Astrocyte of the spinal cord (primary cell): ENCODE data around the gene GOT1.

Source experiments
- DNase-seq: peaks from one replicate; pipeline ENCODE4 v3.0.0; 2011; ENCODE audit warnings: low read depth, low spot score
- H3K4me3 ChIP-seq: 2 replicates; pipeline ENCODE4 v1.5.1; 2011; ENCODE audit warnings: low read depth, mild to moderate bottlenecking, low read length, moderate library complexity
- CTCF ChIP-seq: IDR thresholded peaks from 2 replicates; pipeline ENCODE4 v1.5.1; 2012; ENCODE audit warnings: low read depth, mild to moderate bottlenecking, low read length, inconsistent platforms
- in situ Hi-C: cut with HindIII; loops from 2 replicates; pipeline ENCODE4 v1.10.0; 2017; ENCODE audit warnings: low sequenced_read_pairs

Gene GOT1

GRCh38 chr10:99450624-99451498, 20.4 kb upstream of the GOT1 start:
- no peak for TF ChIP-seq CTCF
- H3K4me3 ChIP-seq, result no peak overlapping the region
- in situ Hi-C loops, result no loop called here
- no peak for DNase-seq

GRCh38 chr10:99450156-99450555, 19.7 kb upstream of the GOT1 start:
- no peak for TF ChIP-seq CTCF
- in situ Hi-C loops, result no loop called here
- no peak overlapping the region for H3K4me3 ChIP-seq
- DNase-seq, result no peak

- in situ Hi-C loops, result no loop called here
- no peak for DNase-seq
- no peak for TF ChIP-seq CTCF
- no peak overlapping the region for H3K4me3 ChIP-seq
These were observed 18.6 kb upstream of the GOT1 start for GRCh38 chr10:99449023-99449422.

DNA sequence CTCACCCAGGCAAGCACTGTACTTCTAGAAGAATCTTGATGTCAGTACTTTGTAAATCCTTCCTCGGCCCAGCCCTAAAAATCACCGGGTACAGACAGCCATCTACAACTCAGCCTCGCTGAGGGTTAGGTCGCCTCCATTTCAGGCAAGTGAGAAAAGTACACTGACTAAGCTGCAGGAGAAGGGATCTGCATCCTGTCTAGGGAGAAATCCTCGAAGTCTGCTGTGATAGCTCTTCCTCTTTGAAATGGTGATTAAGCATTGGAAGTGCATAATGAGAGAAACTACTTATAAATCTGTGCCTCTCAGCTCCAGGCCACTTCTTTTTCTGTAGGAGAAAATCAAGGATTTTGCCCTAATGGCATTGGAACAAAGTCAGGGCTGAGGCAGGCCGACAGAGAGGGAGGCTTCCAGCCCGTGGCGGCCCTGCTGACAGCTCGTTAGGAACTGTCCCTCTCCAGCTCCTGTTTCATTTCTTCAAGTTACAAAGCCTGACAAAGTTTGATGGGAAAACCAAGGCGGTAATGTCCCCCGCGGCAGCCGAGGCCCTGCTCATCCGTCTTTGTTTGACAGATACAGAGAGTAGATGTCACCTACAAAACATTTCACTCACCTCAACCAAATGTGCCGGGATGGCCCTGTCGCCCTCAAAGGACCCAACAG, 14.1 kb upstream of the GOT1 start:
- in situ Hi-C loops, result no loop called here
- no peak overlapping the region for H3K4me3 ChIP-seq
- no peak for TF ChIP-seq CTCF
- DNase-seq, result no peak

DNA sequence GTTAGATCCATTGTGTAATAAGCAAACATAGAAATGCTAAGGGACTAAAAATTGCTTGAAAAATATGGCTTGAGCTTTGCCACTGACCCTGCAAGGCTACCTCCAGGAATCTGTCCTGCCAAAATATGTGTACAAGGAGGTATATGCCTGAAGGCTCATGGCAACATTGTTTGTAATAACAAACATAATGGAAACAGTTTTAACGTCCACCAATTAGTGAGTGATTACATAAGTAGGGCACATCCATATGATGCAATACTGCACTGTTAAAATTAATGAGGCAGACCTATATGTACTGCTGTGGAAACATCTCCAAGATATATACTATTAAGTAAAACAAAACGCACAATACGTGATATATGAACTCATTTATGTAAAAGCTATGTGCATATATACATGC, 13.1 kb upstream of the GOT1 start:
- DNase-seq, result no peak
- no peak overlapping the region for H3K4me3 ChIP-seq
- in situ Hi-C loops, result no loop called here
- no peak for TF ChIP-seq CTCF

DNA sequence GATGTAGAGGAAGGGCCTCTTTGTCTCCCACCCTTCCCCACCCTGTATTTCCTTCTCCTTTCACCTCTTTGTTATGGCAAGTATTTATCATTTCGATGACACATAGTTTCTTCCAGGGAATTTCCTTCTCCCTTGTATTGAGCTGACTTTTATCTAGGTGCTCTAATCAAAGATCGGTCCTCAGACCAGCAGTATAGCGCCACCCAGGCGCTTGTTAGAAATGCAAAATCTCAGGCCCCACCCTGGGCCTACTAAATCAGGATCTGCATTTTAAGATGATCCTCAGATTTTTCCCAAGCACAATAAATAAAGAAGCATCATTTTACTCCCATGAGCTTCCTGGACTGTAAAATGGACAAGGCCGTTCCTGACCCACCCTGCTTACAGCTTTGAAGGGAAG, 12.0 kb upstream of the GOT1 start:
- no peak for TF ChIP-seq CTCF
- no peak overlapping the region for H3K4me3 ChIP-seq
- no peak for DNase-seq
- in situ Hi-C loops, result no loop called here
